Hippocampal formation (tissue), 2 donors: ENCODE measurements around the gene BLZF1.
A peak's percentile ranks its signal among the peaks of the same experiment; 100 is the strongest.
"Not testable (repeated sequence)": the region's sequence is repeated elsewhere in the genome, so short reads cannot be mapped to it uniquely, and the experiment has no call there.

Experiments used
- DNase-seq, 2 donors: peaks; one replicate each; lab custom pipeline; 2025; lab: John Stamatoyannopoulos, UW

The BLZF1 gene, protein sequence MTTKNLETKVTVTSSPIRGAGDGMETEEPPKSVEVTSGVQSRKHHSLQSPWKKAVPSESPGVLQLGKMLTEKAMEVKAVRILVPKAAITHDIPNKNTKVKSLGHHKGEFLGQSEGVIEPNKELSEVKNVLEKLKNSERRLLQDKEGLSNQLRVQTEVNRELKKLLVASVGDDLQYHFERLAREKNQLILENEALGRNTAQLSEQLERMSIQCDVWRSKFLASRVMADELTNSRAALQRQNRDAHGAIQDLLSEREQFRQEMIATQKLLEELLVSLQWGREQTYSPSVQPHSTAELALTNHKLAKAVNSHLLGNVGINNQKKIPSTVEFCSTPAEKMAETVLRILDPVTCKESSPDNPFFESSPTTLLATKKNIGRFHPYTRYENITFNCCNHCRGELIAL

DNA sequence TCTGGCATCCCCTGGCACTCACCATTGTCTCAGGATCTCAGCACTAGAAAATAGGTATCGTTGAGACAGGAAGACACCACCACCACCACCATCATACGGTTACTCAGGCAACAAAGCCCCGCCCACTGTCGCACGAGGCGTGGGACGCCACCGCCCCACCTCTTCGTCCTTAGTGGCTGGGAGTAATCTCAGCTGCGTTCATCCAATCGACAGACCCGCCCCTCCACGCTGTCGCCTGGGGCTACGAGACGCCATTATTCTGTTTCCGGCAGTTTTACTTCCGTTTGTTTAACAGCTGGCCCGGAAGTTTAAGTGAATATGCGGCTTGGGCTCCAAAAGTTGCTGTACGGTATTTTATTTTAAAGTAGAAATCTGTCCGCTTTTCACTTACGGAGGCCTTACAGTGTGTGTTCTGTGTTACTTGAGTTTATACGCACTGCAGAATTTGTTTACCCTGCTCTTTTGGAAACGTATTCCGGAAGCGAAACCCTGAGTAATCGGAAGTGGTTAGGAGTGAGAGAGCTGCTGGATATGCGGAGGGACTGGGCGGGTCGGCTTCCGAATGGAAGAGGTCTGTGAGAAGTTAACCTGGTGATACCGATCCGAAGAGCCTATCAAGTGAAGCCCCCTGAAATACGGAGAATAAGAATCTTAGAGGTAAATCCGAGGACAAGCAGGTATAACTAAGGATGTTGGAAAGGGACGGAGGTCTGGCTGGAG is at the start of gene BLZF1, which contains the start of gene NME7:
TSS of gene BLZF1 (plus strand) at position 510 of the 720 bp plus-strand sequence. CDS start 1,328 bp downstream, outside the sequence.
TSS of gene NME7 (minus strand) at position 112 of the 720 bp plus-strand sequence. CDS start at position 25, 87 bp downstream.
- peak; percentile 92 to 96 for DNase-seq

- no peak for DNase-seq
These were observed 49.3 kb upstream of the BLZF1 start for GRCh38 chr1:169318536-169319244.

DNA sequence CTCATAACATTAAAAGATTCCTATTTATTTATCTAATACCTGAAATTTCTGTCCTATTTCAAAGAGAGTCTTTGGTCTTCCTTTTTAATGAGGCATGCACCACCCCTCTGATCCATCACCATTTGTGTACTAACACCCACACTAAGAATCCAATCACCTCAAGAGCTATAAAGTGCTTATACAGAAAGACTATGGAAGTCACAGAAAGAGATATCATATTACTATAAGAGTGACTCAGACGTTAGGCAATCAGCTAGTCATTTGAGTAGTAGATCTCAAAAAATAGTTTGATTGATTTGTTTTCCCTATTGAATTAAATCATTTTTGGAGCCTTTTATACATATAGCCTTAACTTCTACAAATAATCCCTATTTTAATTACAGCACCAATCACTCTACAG is 46.5 kb upstream of the BLZF1 start:
- DNase-seq: no peak

GRCh38 chr1:169322138-169322537 is 45.9 kb upstream of the BLZF1 start:
- no peak for DNase-seq

DNA sequence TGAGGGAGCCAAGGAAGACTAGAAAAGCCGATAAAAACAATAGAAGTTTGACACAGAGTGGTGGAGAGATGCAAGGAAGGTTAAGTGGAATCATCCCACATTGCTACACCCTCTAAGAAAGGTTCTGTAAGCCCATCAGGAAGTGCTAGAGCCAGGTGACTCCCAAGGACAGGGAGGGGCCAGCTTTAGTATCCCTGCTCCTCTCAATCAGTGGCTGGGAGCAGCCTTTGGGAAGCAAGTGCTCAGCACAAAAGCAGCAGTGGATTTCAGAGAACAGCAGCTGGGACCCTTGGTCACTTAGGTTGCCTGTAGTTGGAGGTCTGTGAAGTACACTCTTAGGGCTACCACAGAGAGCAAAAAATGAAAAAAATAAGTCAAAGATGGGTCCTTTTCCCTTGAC is 42.9 kb upstream of the BLZF1 start:
- no peak for DNase-seq

GRCh38 chr1:169326261-169326955 is 41.6 kb upstream of the BLZF1 start:
- no peak for DNase-seq

- no peak for DNase-seq
These were observed 41.1 kb upstream of the BLZF1 start for GRCh38 chr1:169326956-169327268.

- no peak for DNase-seq
These were observed 40.1 kb upstream of the BLZF1 start for GRCh38 chr1:169327875-169328274.

DNA sequence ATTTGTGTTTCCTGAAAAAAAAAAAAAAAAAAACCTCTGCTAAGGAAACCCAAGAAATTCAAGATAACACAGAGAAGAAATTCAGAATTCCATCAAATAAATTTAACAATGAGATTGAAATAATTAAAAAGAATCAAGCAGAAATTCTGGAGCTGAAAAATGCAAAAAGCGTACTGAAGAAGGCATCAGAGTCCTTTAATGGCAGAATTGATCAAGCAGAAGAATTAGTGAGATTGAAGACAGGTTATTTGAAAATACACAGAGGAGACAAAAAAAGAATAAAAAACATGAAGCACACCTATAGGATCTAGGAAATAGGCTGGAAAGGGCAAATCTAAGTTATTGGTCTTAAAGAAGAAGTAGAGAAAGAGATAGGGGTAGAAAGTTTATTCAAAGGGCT is 38.6 kb upstream of the BLZF1 start:
- DNase-seq: no peak

- no peak for DNase-seq
These were observed 37.1 kb upstream of the BLZF1 start for GRCh38 chr1:169330927-169331326.

GRCh38 chr1:169334727-169335126 is 33.3 kb upstream of the BLZF1 start:
- DNase-seq: not testable (repeated sequence)

DNA sequence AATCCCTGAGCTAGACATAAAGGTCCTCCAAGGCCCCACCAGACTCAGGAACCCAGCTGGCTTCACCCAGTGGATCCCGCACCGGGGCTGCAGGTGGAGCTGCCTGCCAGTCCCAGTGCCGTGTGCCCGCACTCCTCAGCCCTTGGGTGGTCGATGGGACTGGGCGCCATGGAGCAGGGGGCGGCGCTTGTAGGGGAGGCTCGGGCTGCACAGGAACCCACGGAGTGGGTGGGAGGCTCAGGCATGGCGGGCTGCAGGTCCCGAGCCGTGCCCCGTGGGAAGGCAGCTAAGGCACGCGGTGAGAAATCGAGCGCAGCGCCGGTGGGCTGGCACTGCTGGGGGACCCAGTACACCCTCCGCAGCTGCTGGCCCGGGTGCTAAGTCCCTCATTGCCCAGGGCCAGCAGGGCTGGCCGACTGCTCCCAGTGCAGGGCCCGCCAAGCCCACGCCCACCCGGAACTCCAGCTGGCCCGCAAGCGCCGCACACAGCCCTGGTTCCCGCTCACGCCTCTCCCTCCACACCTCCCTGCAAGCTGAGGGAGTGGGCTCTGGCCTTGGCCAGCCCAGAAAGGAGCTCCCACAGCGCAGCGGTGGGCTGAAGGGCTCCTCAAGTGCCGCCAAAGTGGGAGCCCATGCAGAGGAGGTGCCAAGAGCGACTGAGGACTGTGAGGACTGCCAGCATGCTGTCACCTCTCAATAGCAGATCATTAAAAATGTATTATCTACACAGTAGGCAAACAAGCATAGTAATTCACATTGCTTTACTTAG is 30.9 kb upstream of the BLZF1 start:
- DNase-seq: not testable (repeated sequence)

DNA sequence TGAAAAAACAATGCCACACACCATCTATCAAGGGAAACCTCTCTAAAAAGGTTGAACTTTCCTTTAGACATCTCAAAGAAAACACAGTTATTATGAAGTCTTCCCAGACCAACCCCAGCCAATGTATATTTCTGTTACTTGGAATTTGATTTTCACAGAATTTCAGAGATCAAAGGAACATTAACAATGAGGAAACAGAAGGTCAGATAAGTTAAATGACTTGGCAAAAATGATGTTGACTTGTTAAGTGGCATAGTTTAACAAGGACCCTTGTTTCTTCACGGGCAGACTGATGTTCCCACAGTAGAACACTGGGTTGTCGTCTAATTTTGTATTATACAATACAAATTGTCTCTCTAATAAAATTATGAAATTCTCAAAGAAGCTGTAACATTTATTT is 29.4 kb upstream of the BLZF1 start:
- no peak for DNase-seq

DNA sequence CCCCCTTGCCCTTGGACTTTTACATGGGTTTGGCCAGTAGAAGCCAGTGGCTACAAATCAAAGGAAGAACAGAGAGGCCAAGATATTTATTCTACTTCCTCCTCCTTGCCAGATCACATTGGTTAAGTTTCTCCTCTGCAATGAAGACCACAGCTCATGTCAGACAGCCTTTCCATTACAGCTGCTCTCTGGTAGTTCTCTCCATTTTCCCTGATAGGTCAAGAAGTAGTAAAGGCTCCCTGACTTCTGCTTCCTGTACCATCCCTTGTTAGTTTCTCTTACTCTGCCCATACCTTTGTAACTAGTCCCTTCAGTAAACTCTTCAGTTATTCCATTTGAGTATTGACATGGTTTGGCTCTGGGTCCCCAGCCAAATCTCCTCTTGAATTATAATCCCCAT is 28.2 kb upstream of the BLZF1 start:
- DNase-seq: no peak

GRCh38 chr1:169340882-169341281 is 27.1 kb upstream of the BLZF1 start:
- no peak for DNase-seq

DNA sequence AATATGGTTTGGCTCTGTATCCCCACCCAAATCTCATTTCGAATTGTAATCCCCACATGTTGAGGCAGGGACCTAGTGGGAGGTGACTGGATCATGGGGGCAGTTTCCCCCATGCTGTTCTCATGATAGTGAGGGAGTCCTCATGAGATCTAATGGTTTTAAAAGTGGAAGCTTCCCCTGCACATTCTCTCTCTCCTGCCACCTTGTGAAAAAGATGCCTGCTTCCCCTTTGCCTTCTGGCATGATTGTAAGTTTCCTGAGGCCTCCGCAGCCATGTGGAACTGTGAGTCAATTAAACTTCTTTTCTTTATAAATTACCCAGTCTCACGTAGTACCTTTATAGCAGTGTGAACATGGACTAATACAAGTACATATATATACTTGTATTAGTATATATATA is 25.9 kb upstream of the BLZF1 start:
- DNase-seq: not testable (repeated sequence)

DNA sequence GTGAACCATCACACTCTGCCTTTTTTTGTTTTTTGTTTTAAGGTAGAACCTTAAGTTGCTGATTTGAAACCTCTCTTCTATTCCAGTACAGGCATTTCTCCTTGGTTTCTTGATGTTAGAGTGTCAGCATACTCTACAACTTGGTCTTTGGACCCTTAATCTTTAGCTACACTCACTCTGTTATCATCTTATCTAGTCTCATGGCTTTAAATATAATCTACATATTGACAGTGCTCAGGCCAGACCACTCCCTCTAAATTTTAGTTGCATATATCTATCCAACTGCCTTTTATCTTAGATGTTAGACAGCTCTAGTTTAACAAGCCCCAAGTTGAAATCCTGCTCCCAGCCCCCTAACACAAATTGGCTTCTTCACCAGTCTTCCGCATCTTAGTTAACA is 22.5 kb upstream of the BLZF1 start:
- DNase-seq: no peak

DNA sequence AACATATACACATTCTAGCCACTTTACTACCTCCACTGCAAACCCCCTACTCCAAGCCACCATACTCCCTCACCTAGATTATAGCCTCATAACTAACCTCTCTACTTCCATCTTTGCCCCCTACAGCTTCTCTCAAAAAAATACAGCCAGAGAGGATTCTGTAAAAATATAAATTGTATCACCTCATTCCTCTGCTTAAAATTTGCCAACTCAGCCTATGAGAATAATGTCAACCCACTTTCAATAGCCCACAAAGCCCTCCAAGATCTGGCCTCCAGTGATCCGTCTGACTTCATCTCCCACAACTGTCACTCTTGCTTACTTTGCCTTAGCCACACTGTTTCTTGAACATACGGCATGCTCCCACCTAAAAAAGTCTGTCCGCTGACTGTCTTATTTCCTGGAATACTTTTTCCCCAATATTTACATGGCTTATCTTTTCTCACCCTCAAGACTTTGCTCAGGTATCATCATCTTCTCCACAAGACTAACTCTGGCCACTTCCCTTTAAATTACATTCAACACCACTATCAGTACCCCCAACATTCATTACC is 21.9 kb upstream of the BLZF1 start:
- DNase-seq: no peak

- DNase-seq: no peak
These were observed 20.2 kb upstream of the BLZF1 start for GRCh38 chr1:169347688-169348382.

DNA sequence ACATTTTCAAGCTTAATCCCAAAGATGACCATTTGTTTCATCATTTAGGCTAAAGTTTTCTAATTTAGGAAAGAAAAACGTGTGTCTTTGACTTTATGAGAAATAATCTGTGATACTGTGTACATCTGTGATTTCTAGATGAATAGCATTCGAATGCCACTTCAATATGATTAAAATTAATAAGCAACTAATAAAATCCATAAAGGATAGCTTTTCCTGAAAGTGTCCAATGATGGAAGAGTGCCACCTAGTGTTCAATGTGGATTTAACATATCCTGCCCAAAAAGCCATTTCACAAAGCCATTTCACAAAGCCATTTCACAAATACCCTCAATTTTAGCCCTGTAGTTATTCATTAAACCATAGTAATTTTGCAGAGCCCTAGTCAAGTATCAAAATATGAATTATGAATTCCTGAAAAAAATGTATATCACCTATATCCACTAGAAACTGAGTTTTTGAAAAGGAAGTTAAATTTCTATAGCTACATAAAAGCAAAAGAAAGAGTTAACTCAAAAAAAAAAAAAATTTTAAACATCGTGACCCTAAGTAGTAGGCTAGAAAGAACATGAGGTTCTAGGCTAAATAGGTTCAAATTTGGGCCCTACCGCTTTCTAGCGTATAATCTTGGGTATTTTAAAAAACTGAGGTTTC is 19.5 kb upstream of the BLZF1 start:
- peak in 1 of 2 donors; percentile 70 for DNase-seq
